ENCODE data around the gene ROR2.

GRCh38 chr9:91736898-91737601 is 213.0 kb downstream of the ROR2 start:
- no peak for TF ChIP-seq CTCF (IDR thresholded peaks at IDR 0.05)
- no peak for TF ChIP-seq POLR2A (IDR thresholded peaks at IDR 0.05)

Data from heart left ventricle (tissue), 13 donors.